Adrenal gland (tissue), 5 donors: Measurements from ENCODE around the gene RAB33A.

ENCODE experiments used
- POLR2A ChIP-seq, 2 donors: fragments of 450-650 bp; IDR thresholded peaks; one replicate each; pipeline ENCODE4 v1.6.1; 2017; ENCODE audit warnings: antibody characterized with exemption in 2 of 2, mild to moderate bottlenecking in 2 of 2, moderate library complexity in 1 of 2
- TF ChIP-seq, protein P1 (sequence below), 6 experiments: fragments of 450-650 bp in 4 of 6; fragments of 200-600 bp in 2 of 6; sonication (generic) in 1 of 6; IDR thresholded peaks; 1 replicate in 5 of 6; 2 replicates in 1 of 6; pipeline versions ENCODE4 v1.5.1 to v1.8.0; 2016 to 2021; ENCODE audit warnings: antibody characterized with exemption in 6 of 6, mild to moderate bottlenecking in 2 of 6, moderate library complexity in 1 of 6
- donor health status: DM: no; HTN: no; CAD: no.

DNA sequence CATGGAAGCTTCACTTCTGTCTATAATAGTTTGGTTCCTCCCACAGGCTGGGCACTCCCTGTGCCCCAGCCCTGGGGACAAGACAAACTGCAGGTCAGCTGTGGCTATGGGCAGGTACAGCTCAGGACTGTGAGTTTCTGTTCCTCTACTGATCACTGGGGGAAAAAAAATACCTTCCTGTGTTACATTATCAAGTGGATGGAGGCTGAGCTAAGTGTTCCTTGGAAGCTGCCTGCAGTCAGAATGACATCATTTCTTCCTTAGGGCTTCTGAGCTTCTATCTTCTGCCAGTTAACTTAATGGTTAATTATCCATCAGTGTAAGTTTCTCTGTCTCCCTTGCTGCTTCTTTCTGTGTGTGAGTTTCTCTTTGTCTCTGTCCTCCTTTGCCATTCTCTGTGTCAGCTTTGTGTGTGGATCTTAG, 4.6 kb downstream of the RAB33A start:
- TF ChIP-seq, protein P1, sequence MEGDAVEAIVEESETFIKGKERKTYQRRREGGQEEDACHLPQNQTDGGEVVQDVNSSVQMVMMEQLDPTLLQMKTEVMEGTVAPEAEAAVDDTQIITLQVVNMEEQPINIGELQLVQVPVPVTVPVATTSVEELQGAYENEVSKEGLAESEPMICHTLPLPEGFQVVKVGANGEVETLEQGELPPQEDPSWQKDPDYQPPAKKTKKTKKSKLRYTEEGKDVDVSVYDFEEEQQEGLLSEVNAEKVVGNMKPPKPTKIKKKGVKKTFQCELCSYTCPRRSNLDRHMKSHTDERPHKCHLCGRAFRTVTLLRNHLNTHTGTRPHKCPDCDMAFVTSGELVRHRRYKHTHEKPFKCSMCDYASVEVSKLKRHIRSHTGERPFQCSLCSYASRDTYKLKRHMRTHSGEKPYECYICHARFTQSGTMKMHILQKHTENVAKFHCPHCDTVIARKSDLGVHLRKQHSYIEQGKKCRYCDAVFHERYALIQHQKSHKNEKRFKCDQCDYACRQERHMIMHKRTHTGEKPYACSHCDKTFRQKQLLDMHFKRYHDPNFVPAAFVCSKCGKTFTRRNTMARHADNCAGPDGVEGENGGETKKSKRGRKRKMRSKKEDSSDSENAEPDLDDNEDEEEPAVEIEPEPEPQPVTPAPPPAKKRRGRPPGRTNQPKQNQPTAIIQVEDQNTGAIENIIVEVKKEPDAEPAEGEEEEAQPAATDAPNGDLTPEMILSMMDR (IDR thresholded peaks at IDR 0.05) = no peak
- TF ChIP-seq POLR2A (IDR thresholded peaks at IDR 0.05) = no peak
